Endometrial microvascular endothelial cells (primary cell): ENCODE measurements around the gene WDHD1. TPM values are rescaled to one million over a fixed set of nuclear protein-coding genes. Genes with fewer than 3 reads are reported as not detected.

Experiments
- in situ Hi-C: cut with HindIII; loops from 2 replicates; pipeline ENCODE4 v1.10.0; 2017; ENCODE audit warnings: low sequenced_read_pairs, low pct_unique_long_range_greater_than_20kb; ENCODE audit errors: inconsistent ontology term
- total RNA-seq: library from RNA; depleted of rRNA; stranded (reverse); fragments of >200 nt; gene quantifications from one replicate; pipeline ENCODE4 v1.2.3, GENCODE V29; 2015; ENCODE audit errors: inconsistent ontology term

Gene WDHD1
- total RNA-seq, 1 donor from 2014 or later, result 12.6 TPM

DNA sequence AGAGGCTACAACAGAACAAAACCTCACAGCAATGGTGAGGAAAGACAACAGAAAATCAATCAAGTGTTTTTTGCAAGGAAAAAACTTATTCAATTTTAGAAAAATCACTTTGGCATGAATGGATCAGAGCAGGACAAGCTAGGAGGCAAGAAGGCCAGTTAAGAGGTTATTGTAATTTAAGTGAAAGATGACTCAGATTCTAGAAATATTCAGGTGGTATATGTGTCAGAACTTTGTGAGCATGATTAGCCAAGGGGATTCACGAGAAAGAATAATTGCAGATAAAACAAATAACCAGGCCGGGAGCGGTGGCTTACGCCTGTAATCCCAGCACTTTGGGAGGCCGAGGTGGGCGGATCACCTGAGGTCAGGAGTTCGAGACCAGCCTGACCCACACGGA, 137.0 kb downstream of the WDHD1 start:
- in situ Hi-C loops, result no loop called here

Other genes starting within 250 kb of the WDHD1 start
- gene GCH1, start 124.3 kb downstream of the WDHD1 start, total RNA-seq, result 9.9 TPM
- 16.1 TPM for gene SOCS4, start 137 bp upstream of the WDHD1 start, total RNA-seq
- 104 TPM for gene MAPK1IP1L, start 24.5 kb upstream of the WDHD1 start, total RNA-seq
- 86.0 TPM for gene LGALS3, start 102.2 kb upstream of the WDHD1 start, total RNA-seq
- gene DLGAP5, start 164.5 kb upstream of the WDHD1 start, total RNA-seq, result 62.4 TPM
- gene FBXO34, start 244.3 kb upstream of the WDHD1 start, total RNA-seq, result 16.5 TPM